NCI-H146 treated with DMSO at 0.1 percent for 48 hours (cell line): Measurements from ENCODE around the gene SSU72.

ENCODE experiments used
- DNase-seq: peaks from one replicate; lab custom pipeline; 2025; ENCODE audit not compliant: unreplicated experiment; lab: John Stamatoyannopoulos, UW

SSU72 gene

GRCh38 chr1:1612104-1612400, 37.4 kb upstream of the SSU72 start:
- DNase-seq = no peak

- no peak for DNase-seq
These were observed 36.1 kb upstream of the SSU72 start for GRCh38 chr1:1610796-1611195.

GRCh38 chr1:1609822-1610485, 35.3 kb upstream of the SSU72 start:
- no peak for DNase-seq

- no peak for DNase-seq
These were observed 31.6 kb upstream of the SSU72 start for GRCh38 chr1:1606232-1606631.

- DNase-seq = no peak
These were observed 31.1 kb upstream of the SSU72 start for GRCh38 chr1:1605724-1606123.

- no peak for DNase-seq
These were observed 30.4 kb upstream of the SSU72 start for GRCh38 chr1:1605034-1605591.

GRCh38 chr1:1604374-1605033, 29.8 kb upstream of the SSU72 start:
- no peak for DNase-seq

- no peak for DNase-seq
These were observed 29.2 kb upstream of the SSU72 start for GRCh38 chr1:1603671-1604373.

- no peak for DNase-seq
These were observed 28.4 kb upstream of the SSU72 start for GRCh38 chr1:1602968-1603506.

GRCh38 chr1:1602304-1602967, 27.8 kb upstream of the SSU72 start:
- no peak for DNase-seq

GRCh38 chr1:1601564-1602303, 27.1 kb upstream of the SSU72 start:
- no peak for DNase-seq

- DNase-seq = no peak
These were observed 26.3 kb upstream of the SSU72 start for GRCh38 chr1:1600861-1601563.

- DNase-seq = no peak
These were observed 25.5 kb upstream of the SSU72 start, which contains the start of gene FNDC10 for GRCh38 chr1:1599935-1600860. Gene FNDC10, minus strand, starts transcription at chr1:1600135. Its CDS starts 120 bp downstream, at chr1:1600015.

- no peak for DNase-seq
These were observed 24.6 kb upstream of the SSU72 start for GRCh38 chr1:1599030-1599934.

- no peak for DNase-seq
These were observed 24.0 kb upstream of the SSU72 start for GRCh38 chr1:1598720-1599029.

GRCh38 chr1:1598051-1598719, 23.5 kb upstream of the SSU72 start:
- DNase-seq = no peak

- no peak for DNase-seq
These were observed 22.7 kb upstream of the SSU72 start for GRCh38 chr1:1597275-1597930.
